ENCODE data around the gene NIT2.
"Not testable (repeated sequence)": the region's sequence is repeated elsewhere in the genome, so short reads cannot be mapped to it uniquely, and the experiment has no call there.

The NIT2 gene

GRCh38 chr3:100339786-100340185 is 5.2 kb downstream of the NIT2 start:
- peaks cover 11% of the 10 kb centered on the region for H3K4me1 ChIP-seq (ENCODE audit: insufficient read depth, low read length, severe bottlenecking)
- 0 out of 2 replicates have a peak, but pooled peaks cover 3% of the 10 kb centered on the region for H3K9me3 ChIP-seq (ENCODE audit: low read length)
- H3K9ac ChIP-seq (ENCODE audit: low read length), result no peak overlapping the region
- no peaks in the 10 kb centered on the region for H3K9me2 ChIP-seq (ENCODE audit: low read depth, low read length)
- H3K79me2 ChIP-seq (ENCODE audit: insufficient read depth, low read length), result no peaks in the 10 kb centered on the region
- H4K20me1 ChIP-seq (ENCODE audit: insufficient read depth, low read length), result no peaks in the 10 kb centered on the region
- H3K4me3 ChIP-seq (ENCODE audit: low read depth, low read length, poor library complexity, severe bottlenecking), result no peak overlapping the region
- H3K27ac ChIP-seq (ENCODE audit: low read depth, low read length, poor library complexity, severe bottlenecking), result no peak overlapping the region
- TF ChIP-seq CTCF (IDR thresholded peaks at IDR 0.05; ENCODE audit: low read length) (no peak), EZH2 (IDR thresholded peaks at IDR 0.05; ENCODE audit: borderline replicate concordance, low read length) (no peak)
- H2AFZ ChIP-seq (ENCODE audit: low read length), result no peak overlapping the region
- H3K27me3 ChIP-seq (ENCODE audit: insufficient read depth, low read length), result no peaks in the 10 kb centered on the region
- peaks cover 60% of the 10 kb centered on the region for H3K36me3 ChIP-seq (ENCODE audit: insufficient read depth, low read length)
- no peak overlapping the region for H3K4me2 ChIP-seq (ENCODE audit: low read length)
- H3F3A ChIP-seq (ENCODE audit: insufficient read depth, low read length), result no peaks in the 10 kb centered on the region

GRCh38 chr3:100340527-100340926 is 6.0 kb downstream of the NIT2 start:
- Histone ChIP-seq H3K9me3 (ENCODE audit: low read length) (0 out of 2 replicates have a peak, but pooled peaks cover 3% of the 10 kb centered on the region), H3K27ac (ENCODE audit: low read depth, low read length, poor library complexity, severe bottlenecking) (no peak overlapping the region), H3K4me2 (ENCODE audit: low read length) (no peak overlapping the region), H2AFZ (ENCODE audit: low read length) (no peak overlapping the region), H3K9me2 (ENCODE audit: low read depth, low read length) (no peaks in the 10 kb centered on the region), H3K9ac (ENCODE audit: low read length) (no peak overlapping the region), H3K79me2 (ENCODE audit: insufficient read depth, low read length) (no peaks in the 10 kb centered on the region), H3K27me3 (ENCODE audit: insufficient read depth, low read length) (no peaks in the 10 kb centered on the region), H3F3A (ENCODE audit: insufficient read depth, low read length) (no peaks in the 10 kb centered on the region), H3K36me3 (ENCODE audit: insufficient read depth, low read length) (peaks cover 66% of the 10 kb centered on the region), H3K4me3 (ENCODE audit: low read depth, low read length, poor library complexity, severe bottlenecking) (no peak overlapping the region), H3K4me1 (ENCODE audit: insufficient read depth, low read length, severe bottlenecking) (peaks cover 7% of the 10 kb centered on the region), H4K20me1 (ENCODE audit: insufficient read depth, low read length) (no peaks in the 10 kb centered on the region)
- TF ChIP-seq EZH2 (IDR thresholded peaks at IDR 0.05; ENCODE audit: borderline replicate concordance, low read length), result no peak
- TF ChIP-seq CTCF (IDR thresholded peaks at IDR 0.05; ENCODE audit: low read length), result no peak

- Histone ChIP-seq H3K4me3 (ENCODE audit: low read depth, low read length, poor library complexity, severe bottlenecking) (no peak overlapping the region), H3K79me2 (ENCODE audit: insufficient read depth, low read length) (no peaks in the 10 kb centered on the region), H3K4me1 (ENCODE audit: insufficient read depth, low read length, severe bottlenecking) (no peaks in the 10 kb centered on the region), H4K20me1 (ENCODE audit: insufficient read depth, low read length) (no peaks in the 10 kb centered on the region), H3K4me2 (ENCODE audit: low read length) (no peak overlapping the region), H3K9me2 (ENCODE audit: low read depth, low read length) (no peaks in the 10 kb centered on the region), H3F3A (ENCODE audit: insufficient read depth, low read length) (no peaks in the 10 kb centered on the region), H3K27me3 (ENCODE audit: insufficient read depth, low read length) (no peaks in the 10 kb centered on the region), H3K36me3 (ENCODE audit: insufficient read depth, low read length) (peaks cover 84% of the 10 kb centered on the region), H3K9me3 (ENCODE audit: low read length) (peaks cover 3% of the 10 kb centered on the region; the same call in 1 of the 2 replicates), H3K27ac (ENCODE audit: low read depth, low read length, poor library complexity, severe bottlenecking) (no peak overlapping the region), H2AFZ (ENCODE audit: low read length) (no peak overlapping the region), H3K9ac (ENCODE audit: low read length) (no peak overlapping the region)
- TF ChIP-seq EZH2 (IDR thresholded peaks at IDR 0.05; ENCODE audit: borderline replicate concordance, low read length) (no peak), CTCF (IDR thresholded peaks at IDR 0.05; ENCODE audit: low read length) (no peak)
Measured at GRCh38 chr3:100348727-100349126, 14.2 kb downstream of the NIT2 start.

- not testable (repeated sequence) for H3K4me1 ChIP-seq (ENCODE audit: insufficient read depth, low read length, severe bottlenecking); H3K4me2 ChIP-seq (ENCODE audit: low read length); H3K27me3 ChIP-seq (ENCODE audit: insufficient read depth, low read length); H3K9me3 ChIP-seq (ENCODE audit: low read length); H3K27ac ChIP-seq (ENCODE audit: low read depth, low read length, poor library complexity, severe bottlenecking); H3K79me2 ChIP-seq (ENCODE audit: insufficient read depth, low read length); H3F3A ChIP-seq (ENCODE audit: insufficient read depth, low read length); H3K4me3 ChIP-seq (ENCODE audit: low read depth, low read length, poor library complexity, severe bottlenecking); H3K9ac ChIP-seq (ENCODE audit: low read length); H2AFZ ChIP-seq (ENCODE audit: low read length); H3K9me2 ChIP-seq (ENCODE audit: low read depth, low read length); H4K20me1 ChIP-seq (ENCODE audit: insufficient read depth, low read length)
- peaks cover 87% of the 10 kb centered on the region for H3K36me3 ChIP-seq (ENCODE audit: insufficient read depth, low read length)
Measured at GRCh38 chr3:100351770-100352169, 17.2 kb downstream of the NIT2 start.

Measured in OCI-LY1 (cell line).